Measurements from ENCODE around the gene CAPN11.
"Not testable (repeated sequence)": the region's sequence is repeated elsewhere in the genome, so short reads cannot be mapped to it uniquely, and the experiment has no call there.

The CAPN11 gene

GRCh38 chr6:44131892-44132291 lies 26.7 kb upstream of the CAPN11 start:
- no peak for DNase-seq (ENCODE audit: low read depth in 2 of 2)

DNA sequence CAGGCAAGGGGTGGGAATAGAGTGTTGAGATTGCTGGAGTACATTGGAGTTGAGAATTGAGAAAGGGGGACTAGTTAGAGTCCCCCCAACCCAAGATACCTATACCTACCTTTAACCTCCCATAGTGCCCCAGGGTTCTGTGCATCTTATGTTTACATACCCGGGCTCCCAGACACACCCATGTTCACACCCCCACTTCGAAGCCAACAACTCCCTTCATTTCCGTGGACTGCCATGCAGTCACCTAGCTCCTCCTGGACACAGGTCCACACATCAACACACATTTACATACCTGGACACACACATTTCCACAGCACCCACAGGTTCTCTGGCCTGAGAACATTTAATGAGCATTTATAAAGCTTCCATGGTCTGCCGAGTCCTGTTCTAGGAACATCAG lies 26.1 kb upstream of the CAPN11 start:
- DNase-seq (ENCODE audit: low read depth in 2 of 2): no peak

- no peak for DNase-seq (ENCODE audit: low read depth in 2 of 2)
Measured at GRCh38 chr6:44133003-44133931, 25.4 kb upstream of the CAPN11 start.

- DNase-seq (ENCODE audit: low read depth in 2 of 2): no peak
Measured at GRCh38 chr6:44133981-44134711, 24.5 kb upstream of the CAPN11 start.

GRCh38 chr6:44135173-44135758 lies 23.4 kb upstream of the CAPN11 start:
- no peak for DNase-seq (ENCODE audit: low read depth in 2 of 2)

- no peak for DNase-seq (ENCODE audit: low read depth in 2 of 2)
Measured at GRCh38 chr6:44135875-44136274, 22.7 kb upstream of the CAPN11 start.

DNA sequence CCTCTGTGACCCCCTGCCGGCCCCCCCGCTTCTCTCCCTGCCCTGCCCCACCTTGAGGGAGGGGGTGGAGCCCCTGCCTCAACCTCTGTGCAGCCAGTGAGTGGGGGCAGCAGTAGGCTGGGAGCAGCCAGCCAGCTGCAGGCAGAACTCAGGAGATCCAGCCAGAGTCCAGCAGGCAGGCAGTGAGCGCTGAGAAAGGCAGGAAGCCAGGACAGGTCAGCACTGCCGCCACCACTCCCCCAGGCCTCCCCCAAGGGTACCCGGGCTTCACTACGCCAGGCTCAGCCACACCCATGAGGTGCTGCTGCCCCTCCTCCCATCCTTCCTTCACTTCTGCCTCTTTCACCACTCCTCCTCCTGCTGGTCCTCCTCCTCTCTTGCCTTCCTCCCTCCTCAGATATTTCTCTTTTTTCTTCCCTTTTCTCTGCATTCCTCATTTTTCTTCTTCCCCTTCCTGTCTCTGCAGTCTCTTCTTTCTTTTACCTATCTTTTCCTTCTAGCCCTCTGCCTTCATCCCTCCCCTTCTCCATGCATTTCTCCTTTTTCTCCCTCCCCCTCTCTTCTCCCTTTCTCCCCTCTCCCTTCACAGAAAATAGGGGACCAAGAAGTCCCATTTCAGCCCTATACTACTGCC lies 19.8 kb upstream of the CAPN11 start:
- DNase-seq (ENCODE audit: low read depth in 2 of 2): no peak

GRCh38 chr6:44139351-44139743 lies 19.3 kb upstream of the CAPN11 start:
- DNase-seq (ENCODE audit: low read depth in 2 of 2): no peak

- DNase-seq (ENCODE audit: low read depth in 2 of 2): no peak
Measured at GRCh38 chr6:44142835-44143234, 15.8 kb upstream of the CAPN11 start.

- no peak for DNase-seq (ENCODE audit: low read depth in 2 of 2)
Measured at GRCh38 chr6:44143731-44144130, 14.9 kb upstream of the CAPN11 start.

DNA sequence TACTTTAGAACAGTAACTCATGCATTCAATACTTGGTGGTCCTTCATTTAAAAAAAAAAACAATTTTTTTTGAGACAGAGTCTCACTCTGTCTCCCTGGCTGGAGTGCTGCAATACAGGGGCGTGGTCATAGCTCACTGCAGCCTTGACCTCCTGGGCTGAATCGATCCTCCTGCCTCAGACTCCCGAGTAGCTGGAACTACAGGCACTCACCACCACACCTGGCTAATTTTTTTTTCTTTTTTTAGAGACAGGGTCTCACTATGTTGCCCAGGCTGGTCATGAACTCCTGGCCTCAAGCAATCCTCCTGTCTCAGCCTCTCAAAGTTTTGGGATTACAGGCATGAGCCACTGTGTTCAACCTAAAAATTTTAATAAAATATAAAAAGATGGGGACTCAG lies 14.1 kb upstream of the CAPN11 start:
- not testable (repeated sequence) for DNase-seq (ENCODE audit: low read depth in 2 of 2)

DNA sequence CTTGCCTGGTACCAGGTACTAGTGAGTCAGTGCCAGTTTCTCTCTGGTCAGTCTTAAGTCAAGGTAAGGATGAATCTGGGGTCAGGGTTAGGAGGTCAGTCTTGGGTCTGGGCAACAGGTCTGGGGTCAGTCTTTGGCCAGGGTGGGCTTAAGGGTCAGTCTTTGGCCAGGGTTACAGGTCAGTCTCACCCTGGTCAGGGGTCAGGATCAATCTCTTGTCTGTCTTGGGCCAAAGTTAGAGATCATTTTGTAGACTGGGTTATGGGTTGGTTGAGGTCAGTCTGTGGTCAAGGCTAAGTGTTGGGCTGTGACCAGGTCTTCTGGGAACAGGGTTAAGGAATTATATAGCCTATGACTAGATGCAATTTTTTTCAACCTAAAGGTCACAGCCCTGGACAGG lies 12.8 kb upstream of the CAPN11 start:
- DNase-seq (ENCODE audit: low read depth in 2 of 2): no peak

GRCh38 chr6:44146685-44147084 lies 11.9 kb upstream of the CAPN11 start:
- no peak for DNase-seq (ENCODE audit: low read depth in 2 of 2)

DNA sequence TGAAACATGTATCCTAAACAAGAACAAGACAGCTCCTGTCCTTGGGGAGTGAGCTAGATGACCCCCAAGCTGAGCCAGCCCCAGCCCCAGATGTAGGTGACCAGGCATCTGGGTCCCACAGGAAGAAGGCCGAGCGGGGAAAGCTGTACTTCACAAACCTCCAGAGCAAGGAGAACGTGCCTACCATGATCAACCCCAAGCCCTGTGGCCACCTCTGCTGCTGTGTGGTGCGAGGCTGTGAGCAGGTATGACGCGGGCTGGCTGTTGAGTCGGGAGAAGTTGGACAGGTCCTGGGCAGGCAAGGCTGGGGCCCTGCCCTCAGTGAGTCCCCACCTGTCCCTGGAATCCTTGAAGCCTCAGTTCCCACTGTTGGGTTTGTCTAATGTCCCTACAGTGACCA lies 11.4 kb upstream of the CAPN11 start:
- no peak for DNase-seq (ENCODE audit: low read depth in 2 of 2)

GRCh38 chr6:44148306-44148705 lies 10.3 kb upstream of the CAPN11 start:
- DNase-seq (ENCODE audit: low read depth in 2 of 2): no peak

DNA sequence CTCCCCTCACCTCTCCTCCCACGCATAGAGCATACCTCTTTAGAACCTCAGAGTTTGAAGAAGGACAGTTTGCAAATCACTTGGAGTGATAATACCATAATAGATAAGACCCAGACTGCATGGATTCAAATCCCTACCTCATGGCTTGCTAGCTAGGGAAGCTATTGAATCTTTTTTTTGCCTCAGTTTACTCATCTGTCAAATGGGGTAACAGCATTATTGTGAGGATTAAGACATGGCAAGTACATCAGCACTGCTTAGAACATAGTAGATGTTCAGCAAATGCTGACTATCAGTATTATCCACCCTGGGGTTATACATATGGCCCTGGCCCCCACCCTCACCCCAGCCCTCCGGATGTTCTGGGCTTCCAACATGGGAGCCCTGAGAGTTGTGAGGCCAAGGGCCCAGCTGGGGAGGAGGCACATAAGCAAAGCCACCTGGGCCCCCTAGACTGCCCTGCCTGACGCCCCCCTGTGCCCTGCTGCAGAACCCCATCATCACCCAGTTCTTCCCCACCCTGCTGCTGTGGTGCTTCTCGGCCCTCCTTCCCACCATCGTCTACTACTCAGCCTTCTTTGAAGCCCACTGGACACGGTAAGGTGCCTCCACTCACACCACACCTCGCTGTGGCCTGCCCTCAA lies 9.1 kb upstream of the CAPN11 start:
- DNase-seq (ENCODE audit: low read depth in 2 of 2): no peak

GRCh38 chr6:44150317-44150917 lies 8.2 kb upstream of the CAPN11 start:
- DNase-seq (ENCODE audit: low read depth in 2 of 2): no peak

DNA sequence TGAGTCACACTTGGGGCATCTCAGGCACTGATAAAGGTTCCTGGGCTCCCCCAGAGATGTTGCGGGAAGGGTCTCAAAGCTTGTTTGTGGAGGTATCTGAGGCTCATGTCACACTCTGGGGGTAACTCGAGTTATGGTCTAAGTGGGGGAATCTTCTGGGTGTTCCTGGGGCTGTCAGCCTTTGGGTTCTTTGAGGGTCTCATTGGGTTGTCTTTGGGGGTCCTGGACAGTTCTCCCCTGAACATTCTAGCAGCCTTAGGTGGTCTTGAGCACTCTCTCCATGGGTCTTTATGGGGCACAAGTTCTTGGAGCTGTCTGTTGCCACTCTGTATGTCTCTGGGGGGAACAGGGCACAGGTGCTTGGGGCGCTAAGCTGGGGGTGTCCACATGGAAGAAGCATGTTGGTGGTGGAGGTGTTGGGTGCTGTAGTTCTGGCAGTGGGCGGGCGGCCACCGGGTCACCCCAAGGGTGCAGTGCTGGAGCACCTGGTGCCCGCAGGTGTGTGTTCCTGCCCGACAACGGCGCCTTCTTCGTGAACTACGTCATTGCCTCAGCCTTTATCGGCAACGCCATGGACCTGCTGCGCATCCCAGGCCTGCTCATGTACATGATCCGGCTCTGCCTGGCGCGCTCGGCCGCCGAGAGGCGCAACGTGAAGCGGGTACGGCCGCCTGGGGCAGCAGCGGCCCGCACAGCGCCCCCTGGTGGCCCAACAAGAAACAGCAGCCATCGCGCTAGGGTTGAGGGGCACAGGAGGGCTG lies 7.1 kb upstream of the CAPN11 start:
- peak; percentile 48 to 52 for DNase-seq (ENCODE audit: low read depth in 2 of 2)

GRCh38 chr6:44152109-44152461 lies 6.5 kb upstream of the CAPN11 start:
- DNase-seq (ENCODE audit: low read depth in 2 of 2): no peak

GRCh38 chr6:44152533-44152932 lies 6.1 kb upstream of the CAPN11 start:
- DNase-seq (ENCODE audit: low read depth in 2 of 2): no peak

- no peak for DNase-seq (ENCODE audit: low read depth in 2 of 2)
Measured at GRCh38 chr6:44154067-44154466, 4.6 kb upstream of the CAPN11 start.

All from stimulated activated CD8-positive, alpha-beta memory T cell treated with anti-CD3 and anti-CD28 coated beads, Interleukin-15, amount 100 ng/mL, for 4 hours (primary cell).